ENCODE measurements around the gene TMEM101. TPM values are rescaled to one million over a fixed set of nuclear protein-coding genes. Genes with fewer than 3 reads are reported as not detected.
A peak's percentile ranks its signal among the peaks of the same experiment; 100 is the strongest.
"Not testable (repeated sequence)": the region's sequence is repeated elsewhere in the genome, so short reads cannot be mapped to it uniquely, and the experiment has no call there.

Gene TMEM101
- total and polyA plus RNA-seq, 4 donors: 21.1 to 47.4 (median 28.0) TPM

- DNase-seq (ENCODE audit: low read depth in 4 of 6, low spot score in 6 of 6): no peak
- Histone ChIP-seq H3K9me3 (ENCODE audit: control insufficient read depth, insufficient read depth, low read length) (no peaks in the 10 kb centered on the region), H3K36me3 (ENCODE audit: control insufficient read depth, insufficient read depth, low read length) (peaks cover 41% of the 10 kb centered on the region), H3K4me3 (ENCODE audit: low read depth, low read length) (no peak overlapping the region), H3K4me1 (ENCODE audit: control insufficient read depth, insufficient read depth, low read length) (peaks cover 16% of the 10 kb centered on the region), H3K27ac (ENCODE audit: low read depth, low read length) (no peak overlapping the region), H3K27me3 (ENCODE audit: control insufficient read depth, insufficient read depth, low read length) (no peaks in the 10 kb centered on the region)
- WGBS (ENCODE audit: insufficient coverage): 69% methylated on average over 4 of the region's 4 CpGs
Observed at GRCh38 chr17:44024853-44025252, 10.1 kb upstream of the TMEM101 start.

DNA sequence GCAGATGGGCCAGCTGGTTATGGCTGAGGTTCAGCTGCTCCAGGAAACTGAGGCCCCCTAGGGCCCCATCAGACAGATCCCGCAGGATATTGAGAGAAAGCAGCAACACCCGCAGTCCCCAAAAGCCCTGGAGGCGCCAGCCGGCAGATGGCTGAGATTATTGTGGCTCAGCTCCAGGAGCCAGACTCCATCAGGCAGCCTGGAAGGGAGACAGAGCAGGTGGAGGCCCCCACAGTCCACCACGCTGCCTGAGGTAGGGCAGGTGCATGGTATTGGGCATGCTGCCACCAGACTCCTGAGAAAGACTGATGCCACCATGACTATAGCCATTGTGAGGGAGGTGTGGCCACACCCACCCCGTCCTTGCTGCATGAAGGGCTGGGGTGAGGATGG lies 9.5 kb upstream of the TMEM101 start:
- WGBS (ENCODE audit: insufficient coverage): 21% methylated on average over 6 of the region's 6 CpGs
- Histone ChIP-seq H3K4me3 (ENCODE audit: low read depth, low read length) (no peak overlapping the region), H3K27ac (ENCODE audit: low read depth, low read length) (no peak overlapping the region), H3K4me1 (ENCODE audit: control insufficient read depth, insufficient read depth, low read length) (peaks cover 16% of the 10 kb centered on the region), H3K36me3 (ENCODE audit: control insufficient read depth, insufficient read depth, low read length) (peaks cover 38% of the 10 kb centered on the region), H3K27me3 (ENCODE audit: control insufficient read depth, insufficient read depth, low read length) (no peaks in the 10 kb centered on the region), H3K9me3 (ENCODE audit: control insufficient read depth, insufficient read depth, low read length) (no peaks in the 10 kb centered on the region)
- peak in 2 of 6 donors; percentile 76 to 84 for DNase-seq (ENCODE audit: low read depth in 4 of 6, low spot score in 6 of 6)

DNA sequence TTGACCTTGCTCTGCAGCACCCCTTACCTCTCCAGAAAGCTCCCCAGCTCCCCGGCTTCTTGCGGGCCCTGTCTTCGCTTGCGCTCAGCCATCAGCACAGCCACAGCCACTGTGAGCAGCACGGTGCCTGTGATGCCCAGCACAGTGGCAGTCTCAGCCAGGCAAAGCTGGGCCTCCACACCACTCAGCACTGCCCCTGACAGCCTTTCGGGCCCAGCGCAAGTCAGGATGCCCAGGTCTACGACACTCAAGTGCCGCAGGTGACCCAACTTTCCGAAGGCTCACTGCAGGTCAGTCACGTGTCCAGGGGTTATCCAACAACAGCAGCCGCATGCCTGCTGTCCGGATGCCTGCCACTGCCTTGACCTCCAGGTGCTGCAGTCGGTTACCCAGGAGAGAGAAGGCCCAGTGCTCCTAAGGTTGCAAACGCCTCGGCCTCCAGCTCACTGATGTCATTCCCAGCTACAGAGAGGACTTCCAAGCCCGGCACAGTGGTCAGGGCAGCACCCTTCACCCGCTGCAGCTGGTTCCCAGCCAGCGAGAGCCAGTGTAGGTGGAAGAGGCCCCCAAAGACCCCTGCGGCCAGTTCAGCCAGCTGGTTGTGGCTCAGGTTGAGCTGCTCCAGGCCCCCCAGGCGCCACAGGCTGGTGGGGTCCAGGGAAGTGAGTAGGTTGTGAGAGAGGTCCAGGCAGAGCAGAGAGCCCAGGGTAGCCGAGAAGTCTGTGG lies 8.9 kb upstream of the TMEM101 start:
- no peaks in the 10 kb centered on the region for H3K9me3 ChIP-seq (ENCODE audit: control insufficient read depth, insufficient read depth, low read length)
- H3K27me3 ChIP-seq (ENCODE audit: control insufficient read depth, insufficient read depth, low read length): no peaks in the 10 kb centered on the region
- H3K27ac ChIP-seq (ENCODE audit: low read depth, low read length): no peak overlapping the region
- H3K4me3 ChIP-seq (ENCODE audit: low read depth, low read length): no peak overlapping the region
- peaks cover 16% of the 10 kb centered on the region for H3K4me1 ChIP-seq (ENCODE audit: control insufficient read depth, insufficient read depth, low read length)
- 84% methylated on average over 22 of the region's 22 CpGs for WGBS (ENCODE audit: insufficient coverage)
- no peak for DNase-seq (ENCODE audit: low read depth in 4 of 6, low spot score in 6 of 6)
- H3K36me3 ChIP-seq (ENCODE audit: control insufficient read depth, insufficient read depth, low read length): peaks cover 38% of the 10 kb centered on the region

- Histone ChIP-seq H3K4me3 (ENCODE audit: low read depth, low read length) (no peak overlapping the region), H3K27me3 (ENCODE audit: control insufficient read depth, insufficient read depth, low read length) (no peaks in the 10 kb centered on the region), H3K9me3 (ENCODE audit: control insufficient read depth, insufficient read depth, low read length) (no peaks in the 10 kb centered on the region), H3K36me3 (ENCODE audit: control insufficient read depth, insufficient read depth, low read length) (peaks cover 37% of the 10 kb centered on the region), H3K27ac (ENCODE audit: low read depth, low read length) (no peak overlapping the region), H3K4me1 (ENCODE audit: control insufficient read depth, insufficient read depth, low read length) (peaks cover 16% of the 10 kb centered on the region)
- DNase-seq (ENCODE audit: low read depth in 4 of 6, low spot score in 6 of 6): no peak
- WGBS (ENCODE audit: insufficient coverage): 83% methylated on average over 1 of the region's 2 CpGs
Observed at GRCh38 chr17:44022246-44022645, 7.5 kb upstream of the TMEM101 start.

- Histone ChIP-seq H3K4me1 (ENCODE audit: control insufficient read depth, insufficient read depth, low read length) (peaks cover 16% of the 10 kb centered on the region), H3K36me3 (ENCODE audit: control insufficient read depth, insufficient read depth, low read length) (peaks cover 37% of the 10 kb centered on the region)
- 93% methylated on average over 3 of the region's 7 CpGs for WGBS (ENCODE audit: insufficient coverage)
- DNase-seq (ENCODE audit: low read depth in 4 of 6, low spot score in 6 of 6); H3K4me3 ChIP-seq (ENCODE audit: low read depth, low read length); H3K27me3 ChIP-seq (ENCODE audit: control insufficient read depth, insufficient read depth, low read length); H3K9me3 ChIP-seq (ENCODE audit: control insufficient read depth, insufficient read depth, low read length); H3K27ac ChIP-seq (ENCODE audit: low read depth, low read length): not testable (repeated sequence)
Observed at GRCh38 chr17:44021227-44021626, 6.5 kb upstream of the TMEM101 start.

- Histone ChIP-seq H3K9me3 (ENCODE audit: control insufficient read depth, insufficient read depth, low read length) (no peaks in the 10 kb centered on the region), H3K27me3 (ENCODE audit: control insufficient read depth, insufficient read depth, low read length) (peaks cover 3% of the 10 kb centered on the region), H3K4me3 (ENCODE audit: low read depth, low read length) (peak overlapping the region; percentile 99), H3K4me1 (ENCODE audit: control insufficient read depth, insufficient read depth, low read length) (peaks cover 29% of the 10 kb centered on the region), H3K36me3 (ENCODE audit: control insufficient read depth, insufficient read depth, low read length) (peaks cover 36% of the 10 kb centered on the region), H3K27ac (ENCODE audit: low read depth, low read length) (peak overlapping the region; percentile 89)
- under 1% methylated on average over 11 of the region's 12 CpGs for WGBS (ENCODE audit: insufficient coverage)
- no peak for DNase-seq (ENCODE audit: low read depth in 4 of 6, low spot score in 6 of 6)
Observed at GRCh38 chr17:44014133-44014436, 678 bp downstream of the TMEM101 start.

- no peak for DNase-seq (ENCODE audit: low read depth in 4 of 6, low spot score in 6 of 6)
- Histone ChIP-seq H3K27ac (ENCODE audit: low read depth, low read length) (no peak overlapping the region), H3K36me3 (ENCODE audit: control insufficient read depth, insufficient read depth, low read length) (peaks cover 34% of the 10 kb centered on the region), H3K4me3 (ENCODE audit: low read depth, low read length) (no peak overlapping the region), H3K4me1 (ENCODE audit: control insufficient read depth, insufficient read depth, low read length) (peaks cover 32% of the 10 kb centered on the region), H3K27me3 (ENCODE audit: control insufficient read depth, insufficient read depth, low read length) (peaks cover 9% of the 10 kb centered on the region), H3K9me3 (ENCODE audit: control insufficient read depth, insufficient read depth, low read length) (no peaks in the 10 kb centered on the region)
- 96% methylated on average over 14 of the region's 14 CpGs for WGBS (ENCODE audit: insufficient coverage)
Observed at GRCh38 chr17:44012874-44013273, 1.9 kb downstream of the TMEM101 start.

DNA sequence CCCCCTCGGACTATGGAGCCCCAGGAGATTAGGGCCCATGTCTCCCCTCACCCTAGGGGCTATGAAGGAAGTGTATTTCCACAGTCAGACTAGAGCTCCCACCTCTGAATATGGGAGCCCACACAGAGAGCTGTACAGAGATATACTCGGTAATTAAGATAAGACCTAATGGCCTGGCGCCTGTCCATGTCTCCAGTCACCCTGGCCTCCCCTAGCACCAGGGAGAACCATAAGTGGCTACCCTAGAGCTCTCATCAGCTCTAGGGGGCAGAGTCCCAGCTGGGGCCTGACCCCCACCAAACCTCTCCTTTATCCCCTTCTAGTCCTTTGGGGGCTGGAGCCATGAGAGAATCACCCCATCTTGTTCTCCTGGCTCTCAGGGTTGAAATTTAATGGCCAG lies 2.4 kb downstream of the TMEM101 start:
- Histone ChIP-seq H3K4me1 (ENCODE audit: control insufficient read depth, insufficient read depth, low read length) (peaks cover 36% of the 10 kb centered on the region), H3K36me3 (ENCODE audit: control insufficient read depth, insufficient read depth, low read length) (peaks cover 37% of the 10 kb centered on the region), H3K27me3 (ENCODE audit: control insufficient read depth, insufficient read depth, low read length) (peaks cover 14% of the 10 kb centered on the region), H3K9me3 (ENCODE audit: control insufficient read depth, insufficient read depth, low read length) (no peaks in the 10 kb centered on the region), H3K27ac (ENCODE audit: low read depth, low read length) (no peak overlapping the region), H3K4me3 (ENCODE audit: low read depth, low read length) (no peak overlapping the region)
- no peak for DNase-seq (ENCODE audit: low read depth in 4 of 6, low spot score in 6 of 6)
- WGBS (ENCODE audit: insufficient coverage): 94% methylated on average over 3 of the region's 3 CpGs

DNA sequence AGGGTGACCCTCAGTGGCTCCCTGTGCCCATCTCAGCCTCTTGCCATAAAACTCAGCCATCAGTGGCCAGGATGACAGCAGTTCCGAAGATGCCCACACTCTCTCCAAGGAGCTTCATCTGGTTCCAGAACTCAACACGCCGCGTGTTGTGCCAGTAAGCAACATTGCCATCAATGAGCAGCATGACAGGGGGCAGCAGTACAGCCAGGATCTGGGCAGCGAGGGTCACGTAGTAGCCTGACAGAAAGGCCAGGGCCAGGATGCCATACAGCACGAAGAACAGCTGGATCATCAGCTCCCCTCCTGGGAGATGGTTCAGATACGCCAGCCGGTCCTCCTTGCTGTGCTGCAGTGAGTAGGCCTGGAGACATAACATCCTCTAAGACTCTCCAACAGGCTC lies 2.9 kb downstream of the TMEM101 start:
- DNase-seq (ENCODE audit: low read depth in 4 of 6, low spot score in 6 of 6): no peak
- Histone ChIP-seq H3K36me3 (ENCODE audit: control insufficient read depth, insufficient read depth, low read length) (peaks cover 39% of the 10 kb centered on the region), H3K4me3 (ENCODE audit: low read depth, low read length) (no peak overlapping the region), H3K27ac (ENCODE audit: low read depth, low read length) (peak overlapping the region; percentile 52), H3K27me3 (ENCODE audit: control insufficient read depth, insufficient read depth, low read length) (peaks cover 19% of the 10 kb centered on the region), H3K9me3 (ENCODE audit: control insufficient read depth, insufficient read depth, low read length) (no peaks in the 10 kb centered on the region), H3K4me1 (ENCODE audit: control insufficient read depth, insufficient read depth, low read length) (peaks cover 42% of the 10 kb centered on the region)
- 89% methylated on average over 8 of the region's 9 CpGs for WGBS (ENCODE audit: insufficient coverage)

- no peak overlapping the region for H3K4me3 ChIP-seq (ENCODE audit: low read depth, low read length)
- DNase-seq (ENCODE audit: low read depth in 4 of 6, low spot score in 6 of 6): peak in 1 of 6 donors; percentile 47
- H3K27ac ChIP-seq (ENCODE audit: low read depth, low read length): peak overlapping the region; percentile 52
- WGBS (ENCODE audit: insufficient coverage): 61% methylated on average over 3 of the region's 4 CpGs
- H3K9me3 ChIP-seq (ENCODE audit: control insufficient read depth, insufficient read depth, low read length): no peaks in the 10 kb centered on the region
- H3K36me3 ChIP-seq (ENCODE audit: control insufficient read depth, insufficient read depth, low read length): peaks cover 39% of the 10 kb centered on the region
- peaks cover 49% of the 10 kb centered on the region for H3K4me1 ChIP-seq (ENCODE audit: control insufficient read depth, insufficient read depth, low read length)
- H3K27me3 ChIP-seq (ENCODE audit: control insufficient read depth, insufficient read depth, low read length): peaks cover 27% of the 10 kb centered on the region
Observed at GRCh38 chr17:44010966-44011647, 3.7 kb downstream of the TMEM101 start.
